IMR-90 (cell line): Measurements from ENCODE around the gene S100Z. TPM values are rescaled to one million over a fixed set of nuclear protein-coding genes. Genes with fewer than 3 reads are reported as not detected.

Source experiments
- ATAC-seq: fragments of 200-7000 bp; cut with Tn5 transposase; 2 replicates; pipeline ENCODE4 v1.9.1; 2020; ENCODE audit warnings: low read depth, mild to moderate bottlenecking, moderate library complexity
- BruUV-seq: library from RNA; stranded (reverse); fragments of 400-500 nt; replicated peaks from 2 replicates; lab custom pipeline; 2021; lab: Mats Ljungman, UMichigan
- CTCF ChIA-PET: fragments of 300-600 bp; formaldehyde crosslinking; extraction: SDS; loops from one replicate; lab custom pipeline; 2021; ENCODE audit warnings: antibody characterized with exemption; lab: Yijun Ruan, JAX
- POLR2A ChIA-PET: fragments of 300-600 bp; sonication (Branson Sonifier 250); formaldehyde crosslinking; loops from one replicate; lab custom pipeline; 2022; ENCODE audit warnings: antibody characterized with exemption; ENCODE audit not compliant: unreplicated experiment; lab: Charles Lee
- DNase-seq: peaks from one replicate; pipeline ENCODE4 v3.0.0; 2013
- H2AFZ ChIP-seq: replicated peaks from 2 replicates; pipeline ENCODE3; 2013; ENCODE audit warnings: low read length, mild to moderate bottlenecking; ENCODE audit not compliant: poor library complexity
- H2AK5ac ChIP-seq: 2 replicates; pipeline ENCODE4 v1.6.1; 2013; ENCODE audit warnings: low read depth, low read length, inconsistent platforms
- H2AK9ac ChIP-seq: replicated peaks from 2 replicates; pipeline ENCODE3; 2013; ENCODE audit warnings: mild to moderate bottlenecking, low read depth, low read length, moderate library complexity; ENCODE audit not compliant: poor library complexity
- H2BK120ac ChIP-seq: 2 replicates; pipeline ENCODE4 v1.6.1; 2013; ENCODE audit warnings: low read depth, low read length, inconsistent platforms
- H2BK15ac ChIP-seq: 3 replicates; pipeline ENCODE4 v1.6.1; 2013; ENCODE audit warnings: low read depth, low read length, inconsistent platforms
- H2BK20ac ChIP-seq: 2 replicates; pipeline ENCODE4 v1.6.1; 2013; ENCODE audit warnings: low read depth, mild to moderate bottlenecking, inconsistent platforms, low read length, moderate library complexity
- H2BK5ac ChIP-seq: 2 replicates; pipeline ENCODE4 v1.6.1; 2013; ENCODE audit warnings: mild to moderate bottlenecking, low read depth, low read length, inconsistent platforms; ENCODE audit not compliant: poor library complexity, severe bottlenecking
- H3K14ac ChIP-seq: replicated peaks from 2 replicates; pipeline ENCODE4 v1.6.1; 2013; ENCODE audit warnings: low read depth, low read length, inconsistent platforms
- H3K18ac ChIP-seq: 2 replicates; pipeline ENCODE4 v1.6.1; 2013; ENCODE audit warnings: low read depth, low read length, control low read depth
- H3K23ac ChIP-seq: 2 replicates; pipeline ENCODE4 v1.6.1; 2013; ENCODE audit warnings: low read depth, low read length, inconsistent platforms
- H3K27ac ChIP-seq: 2 replicates; pipeline ENCODE4 v1.5.1; 2013; ENCODE audit warnings: mild to moderate bottlenecking, control low read depth, low read length; ENCODE audit not compliant: insufficient read depth
- H3K27me3 ChIP-seq: 2 replicates; pipeline ENCODE4 v1.6.1; 2013; ENCODE audit warnings: low read length; ENCODE audit not compliant: control insufficient read depth, insufficient read depth
- H3K36me3 ChIP-seq: 2 replicates; pipeline ENCODE4 v1.6.1; 2013; ENCODE audit warnings: low read length, mixed read lengths; ENCODE audit not compliant: control insufficient read depth, insufficient read depth
- H3K4ac ChIP-seq: 2 replicates; pipeline ENCODE4 v1.6.1; 2013; ENCODE audit warnings: low read depth, low read length, inconsistent platforms
- H3K4me1 ChIP-seq: 2 replicates; pipeline ENCODE4 v1.6.1; 2013; ENCODE audit warnings: low read length, mixed read lengths; ENCODE audit not compliant: control insufficient read depth, insufficient read depth
- H3K4me2 ChIP-seq: 2 replicates; pipeline ENCODE4 v1.6.1; 2013; ENCODE audit warnings: low read depth, mild to moderate bottlenecking, control low read depth, low read length, moderate library complexity
- H3K4me3 ChIP-seq: 2 replicates; pipeline ENCODE4 v1.5.1; 2013; ENCODE audit warnings: low read depth, mild to moderate bottlenecking, control low read depth, low read length, moderate library complexity; ENCODE audit not compliant: insufficient read depth
- H3K56ac ChIP-seq: 2 replicates; pipeline ENCODE4 v1.6.1; 2013; ENCODE audit warnings: low read length, inconsistent platforms; ENCODE audit not compliant: insufficient read depth; ENCODE audit errors: extremely low read depth
- H3K79me1 ChIP-seq, 2 experiments: 2 replicates each; pipeline ENCODE4 v1.6.1; 2013; ENCODE audit warnings: low read length in 2 of 2, inconsistent platforms in 1 of 2, low read depth in 1 of 2
- H3K9ac ChIP-seq: 2 replicates; pipeline ENCODE4 v1.6.1; 2013; ENCODE audit warnings: low read depth, low read length, control low read depth
- H3K9me1 ChIP-seq: 2 replicates; pipeline ENCODE4 v1.6.1; 2013; ENCODE audit warnings: low read length, inconsistent platforms; ENCODE audit not compliant: insufficient read depth
- H3K9me3 ChIP-seq: 2 replicates; pipeline ENCODE4 v1.6.1; 2013; ENCODE audit warnings: low read length; ENCODE audit not compliant: control insufficient read depth, insufficient read depth
- H4K20me1 ChIP-seq: 2 replicates; pipeline ENCODE4 v1.6.1; 2013; ENCODE audit warnings: low read length, inconsistent platforms; ENCODE audit not compliant: insufficient read depth
- H4K5ac ChIP-seq: 2 replicates; pipeline ENCODE4 v1.6.1; 2013; ENCODE audit warnings: mild to moderate bottlenecking, low read depth, low read length, control low read depth
- H4K8ac ChIP-seq, 2 experiments: 2 replicates each; pipeline ENCODE4 v1.6.1; 2013; ENCODE audit warnings: low read depth in 2 of 2, low read length in 2 of 2, control low read depth in 1 of 2, inconsistent platforms in 1 of 2
- H4K91ac ChIP-seq: 2 replicates; pipeline ENCODE4 v1.6.1; 2013; ENCODE audit warnings: low read depth, low read length, inconsistent platforms; ENCODE audit not compliant: insufficient read depth
- BHLHE40 ChIP-seq: fragments of 150-350 bp; IDR thresholded peaks from 2 replicates; pipeline ENCODE4 v1.6.1; 2016; ENCODE audit warnings: mild to moderate bottlenecking, low read depth, low read length
- CHD1 ChIP-seq: IDR thresholded peaks from 2 replicates; pipeline ENCODE4 v1.6.1; 2012; ENCODE audit warnings: low read depth, low read length, improper control_type of control experiment
- MAZ ChIP-seq: IDR thresholded peaks from 2 replicates; pipeline ENCODE4 v1.6.1; 2012; ENCODE audit warnings: low read depth, mild to moderate bottlenecking, low read length, improper control_type of control experiment, moderate library complexity, borderline replicate concordance
- RCOR1 ChIP-seq: IDR thresholded peaks from 2 replicates; pipeline ENCODE4 v1.6.1; 2012; ENCODE audit warnings: mild to moderate bottlenecking, low read length, improper control_type of control experiment; ENCODE audit not compliant: insufficient replicate concordance
- WGBS, 2 experiments: methylation state at CpG; one replicate each; pipeline versions ENCODE4 v1.1.5 to v1.1.7; 2013; ENCODE audit warnings: missing lambda C conversion rate in 2 of 2; ENCODE audit not compliant: insufficient read length in 1 of 2; ENCODE audit errors: extremely low coverage in 2 of 2; 5-methylcytosine and 5-hydroxymethylcytosine counted together
- dilution Hi-C: fragments of 300-500 bp; cut with HindIII; formaldehyde crosslinking; loops from one replicate; pipeline ENCODE4 v1.14.3; 2018; ENCODE audit warnings: low sequenced_read_pairs; ENCODE audit not compliant: unreplicated experiment
- in situ Hi-C: fragments of 300-500 bp; cut with MboI; formaldehyde crosslinking; loops from 3 replicates; pipeline ENCODE4 v1.14.3; 2019; ENCODE audit warnings: low sequenced_read_pairs, inconsistent platforms, mixed read lengths
- intact Hi-C: fragments of 100-400 bp; cut with micrococcal nuclease; formaldehyde crosslinking; loops from 2 replicates; pipeline ENCODE4 v1.10.0; 2022
- polyA plus RNA-seq, 3 experiments: library from polyadenylated mRNA; depleted of rRNA; stranded (reverse); fragments of >200 nt; gene quantifications; 2 replicates each; pipeline ENCODE4 v1.2.3, GENCODE V29; 2012; ENCODE audit warnings: low replicate concordance in 1 of 3
- total RNA-seq: library from RNA; depleted of rRNA; stranded (reverse); fragments of >200 nt; gene quantifications from 2 replicates; pipeline ENCODE4 v1.2.3, GENCODE V29; 2012

The S100Z gene
- total and polyA plus RNA-seq, 2 of the 4 experiments (the other 2 are of a cell fraction): not detected

GRCh38 chr5:76946090-76946489 lies 96.3 kb downstream of the S100Z start:
- in situ Hi-C loops (no loop called here), intact Hi-C loops (no loop called here), dilution Hi-C loops (no loop called here)
- Histone ChIP-seq H3K23ac (no peak overlapping the region), H2BK15ac (no peak overlapping the region), H4K5ac (no peak overlapping the region), H2BK5ac (no peak overlapping the region), H2BK120ac (no peak overlapping the region), H3K4me2 (no peak overlapping the region), H2AK9ac (no peak overlapping the region), H2BK20ac (no peak overlapping the region), H3K36me3 (no peaks in the 10 kb centered on the region), H4K20me1 (no peaks in the 10 kb centered on the region), H2AK5ac (no peak overlapping the region), H3K56ac (no peak overlapping the region), H3K79me1 (no peaks in the 10 kb centered on the region), H3K14ac (no peak overlapping the region), H3K4me3 (no peak overlapping the region), H3K27ac (no peak overlapping the region), H3K9me3 (no peaks in the 10 kb centered on the region), H3K9me1 (no peaks in the 10 kb centered on the region), H4K91ac (no peak overlapping the region), H3K27me3 (peaks cover 4% of the 10 kb centered on the region), H3K4me1 (0 out of 2 replicates have a peak, but pooled peaks cover 1% of the 10 kb centered on the region), H3K9ac (no peak overlapping the region), H4K8ac (no peak overlapping the region), H3K4ac (no peak overlapping the region), H3K18ac (no peak overlapping the region), H2AFZ (no peak overlapping the region)
- DNase-seq: no peak
- no TSS peak for BruUV-seq
- no CpG with 5 or more reads among the region's 2 CpGs for WGBS, 2 experiments
- TF ChIP-seq CHD1 (no peak), MAZ (no peak), RCOR1 (no peak), BHLHE40 (no peak)
- ChIA-PET CTCF (no interaction called here), POLR2A (no interaction called here)
- ATAC-seq: no peak
